NCI-H1417 treated with DMSO at 0.1 percent for 48 hours (cell line): Measurements from ENCODE around the gene TMEM59L.

Source experiments
- DNase-seq: peaks from one replicate; lab custom pipeline; 2025; lab: John Stamatoyannopoulos, UW

The TMEM59L gene

DNA sequence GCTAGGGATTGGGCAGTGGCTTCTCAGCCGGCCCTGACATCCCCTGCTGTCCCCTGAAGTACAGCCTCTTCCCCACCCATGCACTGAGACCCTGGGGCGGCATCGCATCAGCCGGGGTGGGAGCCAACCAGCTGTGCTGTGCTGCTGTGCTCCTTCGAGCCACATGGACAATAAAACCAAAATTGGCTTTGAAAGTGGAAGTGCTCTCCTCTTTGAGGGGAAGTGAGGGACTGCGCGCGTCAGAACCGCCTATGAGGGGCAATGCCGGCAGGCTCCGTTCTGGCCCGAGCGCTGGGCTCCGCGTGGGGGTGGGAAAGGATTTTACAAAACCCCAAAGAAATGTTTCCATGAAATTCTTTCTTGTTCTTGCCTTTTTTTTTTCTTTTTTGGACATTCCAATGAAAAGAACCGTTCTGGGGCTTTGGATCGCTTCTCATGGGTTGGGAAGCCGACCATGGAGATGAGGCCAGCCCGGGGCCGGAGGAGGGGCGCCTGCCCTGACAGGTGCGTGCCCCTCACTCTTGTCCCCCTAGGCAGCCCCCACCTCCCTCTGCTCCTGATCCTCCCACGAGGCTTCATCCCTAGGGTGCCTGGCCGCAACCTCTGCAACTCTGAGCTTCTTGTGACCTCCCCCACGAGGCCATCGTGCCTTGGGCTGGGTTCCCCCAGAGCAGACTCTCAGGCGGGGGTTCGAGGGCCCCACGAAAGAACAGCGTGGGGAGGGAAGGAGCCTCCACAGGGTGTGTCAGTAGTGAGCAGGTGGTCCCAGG lies 46.8 kb downstream of the TMEM59L start:
- no peak for DNase-seq

DNA sequence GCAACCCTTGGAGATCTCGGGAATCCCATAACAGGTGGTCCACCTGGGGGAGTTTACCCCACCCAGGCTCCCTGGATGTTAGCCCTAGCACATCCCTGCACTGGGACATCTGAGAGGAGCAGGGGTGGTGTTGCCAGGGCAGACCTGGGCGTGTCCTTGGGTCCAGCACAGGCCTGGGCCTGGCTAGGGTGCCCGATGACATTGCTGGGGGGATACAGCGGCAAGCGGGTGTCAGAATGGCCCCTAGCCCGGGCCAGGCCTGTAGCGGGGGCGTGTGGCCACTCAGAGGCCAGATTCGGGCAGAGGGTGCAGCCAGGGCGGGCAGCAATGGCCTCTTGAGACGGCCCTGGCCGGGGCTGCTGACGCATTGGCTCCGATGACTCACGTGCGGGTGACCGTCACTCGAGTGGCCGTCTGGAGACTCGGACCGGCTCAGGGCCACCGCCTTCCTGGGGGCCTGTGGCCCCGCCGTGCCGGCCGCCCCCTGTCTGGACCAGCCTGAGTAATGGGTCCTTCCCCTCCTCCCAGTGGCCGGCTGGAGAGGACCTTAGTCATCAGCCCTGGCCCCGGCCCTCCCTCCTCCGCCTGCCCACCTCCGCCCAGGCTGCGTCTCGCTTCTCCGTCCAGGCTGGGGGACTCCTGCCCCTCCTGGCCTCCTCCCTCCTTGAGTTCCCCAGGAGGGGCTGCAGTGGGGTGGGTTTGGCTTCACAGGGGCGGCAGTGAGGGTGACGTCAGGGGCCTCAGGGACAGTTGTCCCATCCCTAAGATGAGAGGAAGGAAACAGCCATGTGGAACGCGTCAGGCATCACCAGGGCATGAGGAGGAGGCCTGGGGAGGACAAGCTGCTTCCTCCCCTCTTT lies 47.6 kb downstream of the TMEM59L start:
- no peak for DNase-seq

DNA sequence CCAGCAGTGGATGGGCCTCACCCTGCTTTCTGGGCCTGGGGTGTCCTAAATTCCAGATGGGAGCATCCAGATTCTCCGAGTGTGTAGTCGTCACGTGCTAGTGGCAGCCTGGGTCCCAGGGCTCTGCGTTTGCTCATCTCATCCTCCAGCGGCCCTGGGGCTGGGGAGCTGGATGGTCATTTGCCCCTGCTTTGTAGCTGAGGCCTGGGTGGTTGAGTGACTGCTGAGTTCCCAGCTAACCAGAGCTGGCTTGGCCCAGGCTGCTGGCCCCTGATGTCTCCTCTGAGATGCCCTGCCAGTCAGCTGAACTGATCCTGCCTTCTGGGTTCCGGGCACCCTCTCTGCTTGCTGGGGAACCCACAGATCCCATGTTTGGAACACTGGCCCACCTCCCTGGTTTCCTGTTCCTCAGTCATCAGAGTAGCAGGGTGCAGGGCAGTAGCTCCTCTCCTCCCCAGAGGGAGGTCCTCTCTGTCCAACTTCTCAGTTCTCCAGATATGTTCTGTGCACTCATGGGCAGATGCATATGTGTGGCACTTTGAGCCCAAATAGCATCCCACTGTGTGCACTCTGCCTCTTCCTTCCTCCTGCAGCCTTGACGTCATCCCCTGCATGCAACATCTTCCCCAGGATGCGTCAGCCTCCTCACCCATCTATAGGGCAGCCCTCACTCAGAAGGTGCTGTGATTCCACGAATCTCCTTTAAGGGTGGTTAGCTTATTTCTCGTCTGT lies 48.4 kb downstream of the TMEM59L start:
- no peak for DNase-seq

- DNase-seq: no peak
These were observed 50.5 kb downstream of the TMEM59L start for GRCh38 chr19:18662972-18663732.

- DNase-seq: no peak
These were observed 51.4 kb downstream of the TMEM59L start for GRCh38 chr19:18663940-18664530.

- DNase-seq: no peak
These were observed 53.1 kb downstream of the TMEM59L start for GRCh38 chr19:18665771-18666202.

GRCh38 chr19:18666317-18666716 lies 53.6 kb downstream of the TMEM59L start:
- DNase-seq: no peak

DNA sequence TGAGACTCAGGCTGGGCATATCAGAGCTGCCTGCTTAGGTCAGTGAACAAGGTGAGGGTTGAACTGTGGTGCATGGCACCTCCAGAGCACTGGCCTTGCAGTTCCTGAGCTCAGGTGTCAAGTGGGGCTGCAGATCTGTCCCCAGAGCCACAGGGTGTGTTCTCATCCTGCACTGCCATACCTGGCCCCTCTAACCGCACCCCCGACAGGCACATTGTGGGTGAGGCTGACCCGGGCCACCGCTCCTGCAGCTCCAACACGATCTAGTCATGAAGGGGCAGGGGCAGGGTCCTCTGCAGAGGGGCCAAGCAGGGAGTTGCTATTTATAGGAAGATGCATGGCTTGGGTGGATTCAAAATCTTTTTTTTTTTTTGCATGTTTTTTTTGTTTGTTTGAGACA lies 54.1 kb downstream of the TMEM59L start:
- DNase-seq: no peak

DNA sequence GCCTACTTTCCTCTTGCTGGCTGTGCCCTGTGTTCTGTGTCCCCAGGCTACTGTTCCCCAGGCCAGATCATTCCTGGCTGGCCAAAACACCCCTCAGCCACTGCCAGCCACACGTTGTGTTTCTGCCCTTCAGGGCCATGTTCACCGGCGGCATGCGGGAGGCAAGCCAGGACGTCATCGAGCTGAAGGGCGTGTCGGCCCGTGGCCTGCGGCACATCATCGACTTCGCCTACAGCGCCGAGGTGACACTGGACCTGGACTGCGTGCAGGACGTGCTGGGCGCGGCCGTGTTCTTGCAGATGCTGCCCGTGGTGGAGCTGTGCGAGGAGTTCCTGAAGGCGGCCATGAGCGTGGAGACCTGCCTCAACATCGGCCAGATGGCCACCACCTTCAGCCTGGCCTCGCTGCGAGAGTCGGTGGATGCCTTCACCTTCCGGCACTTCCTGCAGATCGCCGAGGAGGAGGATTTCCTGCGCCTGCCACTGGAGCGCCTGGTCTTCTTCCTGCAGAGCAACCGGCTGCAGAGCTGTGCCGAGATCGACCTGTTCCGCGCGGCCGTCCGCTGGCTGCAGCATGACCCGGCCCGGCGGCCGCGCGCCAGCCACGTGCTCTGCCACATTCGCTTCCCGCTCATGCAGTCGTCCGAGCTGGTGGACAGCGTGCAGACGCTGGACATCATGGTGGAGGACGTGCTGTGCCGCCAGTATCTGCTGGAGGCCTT lies 55.0 kb downstream of the TMEM59L start:
- DNase-seq: no peak

- no peak for DNase-seq
These were observed 55.6 kb downstream of the TMEM59L start for GRCh38 chr19:18668252-18668631.

GRCh38 chr19:18668744-18669523 lies 56.3 kb downstream of the TMEM59L start:
- no peak for DNase-seq

GRCh38 chr19:18669524-18669817 lies 56.8 kb downstream of the TMEM59L start:
- no peak for DNase-seq

DNA sequence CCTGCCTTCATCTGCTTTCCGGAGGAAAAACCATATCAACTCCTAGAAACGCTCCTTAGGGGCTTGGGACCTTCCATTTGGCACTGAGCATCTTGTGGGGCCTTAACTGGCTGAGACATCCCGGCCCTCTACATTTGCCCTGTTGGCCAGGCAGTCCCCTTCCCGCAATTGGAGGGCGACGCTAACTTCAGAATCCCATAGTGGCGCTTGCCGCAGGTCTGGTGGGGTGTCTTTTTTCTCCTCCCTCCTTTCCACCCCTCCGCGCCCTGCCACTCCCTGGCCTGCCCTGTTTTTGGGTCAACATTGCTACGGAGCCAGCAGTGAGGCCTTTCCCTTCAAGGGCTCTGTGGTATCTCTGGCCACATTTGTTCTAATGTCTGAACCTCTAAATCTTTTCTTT lies 57.2 kb downstream of the TMEM59L start:
- no peak for DNase-seq

DNA sequence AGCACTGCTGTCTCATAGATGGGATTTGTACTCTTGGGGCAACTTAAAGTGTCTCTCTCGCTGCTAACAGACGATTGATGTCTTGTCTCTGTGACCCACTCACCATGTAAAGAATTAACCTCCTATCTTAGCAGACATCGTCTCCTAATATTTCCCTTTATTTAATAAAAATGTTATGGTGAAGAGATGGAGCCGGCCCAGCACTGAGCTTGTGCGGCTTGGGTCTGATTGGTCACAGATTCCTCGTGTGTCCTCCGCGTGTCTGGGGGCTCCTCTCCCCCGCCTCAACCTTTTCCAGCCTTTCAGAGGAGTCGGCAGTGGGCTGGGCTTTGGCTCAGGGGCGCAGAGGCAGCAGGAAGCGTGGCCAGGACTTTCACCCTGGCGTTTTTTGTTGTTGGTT lies 57.6 kb downstream of the TMEM59L start:
- DNase-seq: no peak
